Gastroesophageal sphincter (tissue), 4 donors: ENCODE data around the gene LTF. TPM values are rescaled to one million over a fixed set of nuclear protein-coding genes. Genes with fewer than 3 reads are reported as not detected.

Source experiments
- ATAC-seq: fragments of 150-250 bp; one replicate; pipeline ENCODE4 v1.9.1; 2016; ENCODE audit warnings: mild to moderate bottlenecking, moderate library complexity
- H3K27ac ChIP-seq, 4 donors: fragments of 200-600 bp; sonication (generic) in 3 of 4; 1 replicate in 3 of 4; 2 replicates in 1 of 4; pipeline ENCODE4 v1.5.1; 2016 to 2019
- H3K27me3 ChIP-seq: fragments of 200-600 bp; sonication (generic); one replicate; pipeline ENCODE4 v1.5.1; 2019
- H3K36me3 ChIP-seq, 2 donors: fragments of 200-600 bp; sonication (generic); one replicate each; pipeline ENCODE4 v1.5.1; 2019; ENCODE audit warnings: control low read depth in 1 of 2
- H3K4me1 ChIP-seq, 3 donors: fragments of 200-600 bp; sonication (generic); 1 replicate in 2 of 3; 2 replicates in 1 of 3; pipeline ENCODE4 v1.5.1; 2016 to 2019; ENCODE audit warnings: control low read depth in 2 of 3
- H3K4me3 ChIP-seq, 2 donors: fragments of 200-600 bp; sonication (generic); one replicate each; pipeline ENCODE4 v1.5.1; 2019; ENCODE audit warnings: mild to moderate bottlenecking in 1 of 2, moderate library complexity in 1 of 2
- H3K9me3 ChIP-seq, 3 donors: fragments of 200-600 bp; sonication (generic); one replicate each; pipeline ENCODE4 v1.5.1; 2017 to 2019; ENCODE audit warnings: control low read depth in 2 of 3
- EP300 ChIP-seq: sonication (generic); formaldehyde crosslinking; IDR thresholded peaks from one replicate; pipeline ENCODE4 v1.6.1; 2017; ENCODE audit warnings: antibody characterized with exemption, mild to moderate bottlenecking
- POLR2A ChIP-seq, 2 donors: fragments of 450-650 bp; IDR thresholded peaks; one replicate each; pipeline ENCODE4 v1.6.1; 2017; ENCODE audit warnings: antibody characterized with exemption in 2 of 2, mild to moderate bottlenecking in 2 of 2, moderate library complexity in 1 of 2
- POLR2AphosphoS5 ChIP-seq: sonication (generic); formaldehyde crosslinking; IDR thresholded peaks from one replicate; pipeline ENCODE4 v1.6.1; 2017; ENCODE audit warnings: antibody characterized with exemption
- WGBS, 2 donors: methylation state at CpG; one replicate each; pipeline ENCODE4 v1.1.5; 2018; ENCODE audit warnings: low coverage in 1 of 2; 5-methylcytosine and 5-hydroxymethylcytosine counted together
- total RNA-seq, 4 donors: library from RNA; depleted of rRNA; stranded (reverse); fragments of >200 nt; gene quantifications; one replicate each; pipeline ENCODE4 v1.1.0, GENCODE V29; 2016
- TF ChIP-seq, protein P1 (sequence below), 4 experiments: fragments of 200-600 bp in 2 of 4; fragments of 450-650 bp in 2 of 4; sonication (generic) in 1 of 4; IDR thresholded peaks; one replicate each; pipeline ENCODE4 v1.5.1; 2017 to 2019; ENCODE audit warnings: antibody characterized with exemption in 4 of 4, mild to moderate bottlenecking in 2 of 4, moderate library complexity in 2 of 4

Gene LTF
- total RNA-seq, 4 donors from 2014 or later, result 1.2 to 198 (median 1.4) TPM

DNA sequence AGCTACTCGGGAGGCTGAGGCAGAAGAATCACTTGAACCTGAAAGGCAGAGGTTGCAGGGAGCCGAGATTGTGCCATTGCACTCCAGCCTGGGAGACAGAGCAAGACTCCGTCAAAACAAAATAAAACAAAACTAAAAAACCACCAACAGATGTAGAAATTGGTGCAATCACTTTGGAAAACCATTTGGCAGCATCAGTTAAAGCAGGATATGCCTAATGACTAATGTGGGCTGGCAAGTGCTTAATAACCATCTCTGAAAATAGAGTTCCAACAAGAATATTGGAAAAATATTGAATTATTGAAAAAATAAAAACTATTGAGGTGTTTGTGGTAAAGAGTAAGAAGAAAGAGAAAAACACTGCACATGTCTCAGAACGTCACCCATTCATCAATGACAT, 16.9 kb upstream of the LTF start:
- H3K9me3 ChIP-seq, result no peaks in the 10 kb centered on the region
- H3K27me3 ChIP-seq, result peaks cover 46% of the 10 kb centered on the region
- no peak overlapping the region for H3K27ac ChIP-seq
- WGBS, 2 donors, result 75 to 81% methylated on average over 1 to 4 of the region's 4 CpGs
- no peaks in the 10 kb centered on the region for H3K4me1 ChIP-seq
- H3K36me3 ChIP-seq, result no peaks in the 10 kb centered on the region
- ATAC-seq, result no peak
- H3K4me3 ChIP-seq, result no peak overlapping the region
- TF ChIP-seq POLR2AphosphoS5, result no peak
- TF ChIP-seq, protein P1, sequence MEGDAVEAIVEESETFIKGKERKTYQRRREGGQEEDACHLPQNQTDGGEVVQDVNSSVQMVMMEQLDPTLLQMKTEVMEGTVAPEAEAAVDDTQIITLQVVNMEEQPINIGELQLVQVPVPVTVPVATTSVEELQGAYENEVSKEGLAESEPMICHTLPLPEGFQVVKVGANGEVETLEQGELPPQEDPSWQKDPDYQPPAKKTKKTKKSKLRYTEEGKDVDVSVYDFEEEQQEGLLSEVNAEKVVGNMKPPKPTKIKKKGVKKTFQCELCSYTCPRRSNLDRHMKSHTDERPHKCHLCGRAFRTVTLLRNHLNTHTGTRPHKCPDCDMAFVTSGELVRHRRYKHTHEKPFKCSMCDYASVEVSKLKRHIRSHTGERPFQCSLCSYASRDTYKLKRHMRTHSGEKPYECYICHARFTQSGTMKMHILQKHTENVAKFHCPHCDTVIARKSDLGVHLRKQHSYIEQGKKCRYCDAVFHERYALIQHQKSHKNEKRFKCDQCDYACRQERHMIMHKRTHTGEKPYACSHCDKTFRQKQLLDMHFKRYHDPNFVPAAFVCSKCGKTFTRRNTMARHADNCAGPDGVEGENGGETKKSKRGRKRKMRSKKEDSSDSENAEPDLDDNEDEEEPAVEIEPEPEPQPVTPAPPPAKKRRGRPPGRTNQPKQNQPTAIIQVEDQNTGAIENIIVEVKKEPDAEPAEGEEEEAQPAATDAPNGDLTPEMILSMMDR (IDR thresholded peaks at IDR 0.05), result no peak
- TF ChIP-seq EP300, result no peak
- TF ChIP-seq POLR2A (IDR thresholded peaks at IDR 0.05), result no peak

DNA sequence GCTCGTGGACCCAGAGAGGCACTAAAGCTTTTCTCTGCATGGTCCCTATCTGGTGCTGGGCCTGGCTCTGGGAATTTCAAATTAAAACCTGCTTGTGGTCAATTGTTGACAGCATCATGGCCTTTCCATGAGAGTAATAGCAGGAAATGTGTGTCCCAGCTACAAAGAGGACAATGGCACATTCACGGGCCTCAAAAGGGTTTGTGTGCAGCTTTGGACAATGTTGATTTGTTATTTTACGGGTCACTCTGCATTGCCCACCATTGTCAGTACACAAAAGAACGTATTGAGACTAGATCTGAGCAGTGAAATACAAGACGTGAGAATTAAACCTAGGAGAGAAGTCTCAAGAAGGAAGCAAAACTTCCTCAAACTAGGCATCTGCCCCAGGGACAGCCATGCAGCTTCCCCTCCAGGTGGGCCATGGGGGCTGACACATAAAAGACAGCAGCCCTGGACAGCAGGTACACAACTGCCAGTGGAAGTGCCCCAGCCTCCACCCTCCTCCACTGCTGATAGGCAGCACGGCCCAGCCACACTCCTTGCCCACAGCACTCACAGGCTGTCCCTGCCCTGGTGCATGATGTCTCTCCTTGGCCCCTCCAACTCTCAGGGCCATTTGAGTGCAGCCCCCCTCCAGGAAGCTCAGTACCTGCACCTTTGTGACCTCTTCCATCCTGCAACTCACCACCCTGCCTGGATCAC, 15.9 kb upstream of the LTF start:
- Histone ChIP-seq H3K4me3 (no peak overlapping the region), H3K9me3 (no peaks in the 10 kb centered on the region), H3K4me1 (no peaks in the 10 kb centered on the region), H3K27ac (no peak overlapping the region), H3K27me3 (peaks cover 36% of the 10 kb centered on the region), H3K36me3 (no peaks in the 10 kb centered on the region)
- ATAC-seq, result no peak
- WGBS, 2 donors, result 76 to 80% methylated on average over 3 to 5 of the region's 6 CpGs
- TF ChIP-seq POLR2A (IDR thresholded peaks at IDR 0.05) (no peak), POLR2AphosphoS5 (no peak), EP300 (no peak)
- TF ChIP-seq, protein P1 (IDR thresholded peaks at IDR 0.05), result no peak

DNA sequence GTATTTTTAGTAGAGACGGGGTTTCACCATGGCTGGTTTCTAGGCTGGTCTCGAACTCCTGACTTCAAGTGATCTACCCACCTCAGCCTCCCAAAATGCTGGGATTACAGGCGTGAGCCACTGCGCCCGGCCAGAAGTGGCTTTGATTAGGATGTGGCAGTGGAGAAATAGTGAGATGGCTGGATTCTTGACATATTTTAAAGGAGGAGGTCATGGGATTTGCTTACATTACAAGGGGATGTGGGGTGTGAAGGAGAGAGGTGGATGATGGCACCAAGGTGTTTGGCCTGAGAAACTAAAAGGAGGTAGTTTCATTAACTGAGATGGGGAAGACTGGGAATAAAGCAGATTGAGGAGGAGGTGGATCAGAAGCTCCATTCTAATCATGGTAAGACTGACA, 15.0 kb upstream of the LTF start:
- no peak for ATAC-seq
- no peak for TF ChIP-seq POLR2AphosphoS5
- no peak for TF ChIP-seq POLR2A (IDR thresholded peaks at IDR 0.05)
- TF ChIP-seq, protein P1 (IDR thresholded peaks at IDR 0.05), result no peak
- no peak for TF ChIP-seq EP300
- peaks cover 0 to 9% (median 0%) of the 10 kb centered on the region in 3 donors for H3K9me3 ChIP-seq
- no peaks in the 10 kb centered on the region for H3K36me3 ChIP-seq
- no peak overlapping the region for H3K27ac ChIP-seq
- WGBS, 2 donors, result 40% methylated on average over 1 of the region's 5 CpGs; no CpG with 5 or more reads in 1 of the 2 donors
- no peak overlapping the region for H3K4me3 ChIP-seq
- H3K4me1 ChIP-seq, result no peaks in the 10 kb centered on the region
- H3K27me3 ChIP-seq, result peaks cover 27% of the 10 kb centered on the region

DNA sequence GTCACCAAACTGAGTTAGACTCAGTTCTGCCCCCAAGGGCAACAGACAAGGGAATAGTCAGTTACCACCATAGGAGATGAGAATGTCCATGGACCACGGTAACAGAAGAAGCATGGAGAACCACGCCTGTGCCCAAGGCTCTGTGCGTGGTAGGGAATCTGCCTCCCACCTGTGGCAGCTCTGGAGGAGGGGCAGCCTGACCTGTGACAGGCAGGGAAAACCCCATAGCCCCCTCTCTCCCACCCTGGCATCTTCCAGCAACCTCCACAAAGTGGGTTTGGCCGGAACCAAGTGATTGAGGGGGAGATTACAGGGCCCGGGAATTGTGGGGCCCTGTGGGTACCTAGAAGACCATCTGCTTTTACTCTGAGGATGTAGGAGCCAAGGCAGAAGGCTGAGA, 14.3 kb upstream of the LTF start:
- TF ChIP-seq POLR2A (IDR thresholded peaks at IDR 0.05) (no peak), POLR2AphosphoS5 (no peak), EP300 (no peak)
- TF ChIP-seq, protein P1 (IDR thresholded peaks at IDR 0.05), result no peak
- H3K36me3 ChIP-seq, result no peaks in the 10 kb centered on the region
- 69 to 100% methylated on average over 1 to 3 of the region's 5 CpGs for WGBS, 2 donors
- H3K27ac ChIP-seq, result no peak overlapping the region
- H3K4me3 ChIP-seq, result no peak overlapping the region
- H3K4me1 ChIP-seq, result no peaks in the 10 kb centered on the region
- ATAC-seq, result no peak
- peaks cover 0 to 14% (median 0%) of the 10 kb centered on the region in 3 donors for H3K9me3 ChIP-seq
- H3K27me3 ChIP-seq, result peaks cover 22% of the 10 kb centered on the region

DNA sequence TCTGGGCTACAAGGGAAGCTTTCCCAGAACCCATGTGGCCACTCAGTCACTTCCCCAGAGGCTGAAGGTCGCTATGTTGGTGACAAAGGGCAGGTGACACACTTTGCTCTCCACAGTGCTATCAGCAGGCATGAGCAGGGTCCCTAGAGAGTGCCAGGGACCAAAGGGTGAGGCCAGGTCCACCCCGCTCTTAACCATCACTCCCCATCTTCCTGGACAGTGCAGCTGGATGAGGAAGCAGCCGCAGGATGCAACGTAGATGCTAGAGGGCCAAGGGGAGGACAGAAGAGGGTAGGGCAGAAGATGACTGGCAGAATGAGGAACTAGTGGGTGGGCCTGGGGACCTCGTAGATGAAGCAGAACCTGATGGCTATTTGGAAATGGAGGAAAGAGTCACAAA, 13.6 kb upstream of the LTF start:
- Histone ChIP-seq H3K27ac (no peak overlapping the region), H3K4me3 (no peak overlapping the region), H3K4me1 (no peaks in the 10 kb centered on the region), H3K36me3 (no peaks in the 10 kb centered on the region), H3K9me3 (peaks cover 0 to 14% (median 0%) of the 10 kb centered on the region in 3 donors), H3K27me3 (peaks cover 23% of the 10 kb centered on the region)
- ATAC-seq, result no peak
- no peak for TF ChIP-seq EP300
- TF ChIP-seq, protein P1 (IDR thresholded peaks at IDR 0.05), result no peak
- TF ChIP-seq POLR2AphosphoS5, result no peak
- TF ChIP-seq POLR2A (IDR thresholded peaks at IDR 0.05), result no peak
- WGBS, 2 donors, result 76 to 93% methylated on average over 4 of the region's 5 CpGs
